PC-9 (cell line): ENCODE data around the gene GOLM1. TPM values are rescaled to one million over a fixed set of nuclear protein-coding genes. Genes with fewer than 3 reads are reported as not detected.

Experiments used
- BruUV-seq: library from RNA; stranded (reverse); fragments of 400-500 nt; replicated peaks from 2 replicates; lab custom pipeline; 2021; lab: Mats Ljungman, UMichigan
- CTCF ChIA-PET: fragments of 300-600 bp; sonication (Branson Sonifier 250); formaldehyde crosslinking; loops from one replicate; lab custom pipeline; 2022; ENCODE audit warnings: antibody characterized with exemption; lab: Charles Lee
- POLR2A ChIA-PET: fragments of 300-600 bp; sonication (Branson Sonifier 250); formaldehyde crosslinking; loops from one replicate; lab custom pipeline; 2022; ENCODE audit warnings: antibody characterized with exemption; ENCODE audit not compliant: unreplicated experiment; lab: Charles Lee
- DNase-seq, 2 experiments: peaks; one replicate each; pipeline versions ENCODE4 v3.0.0 to v3.0.0-alpha.2; 2015 to 2022; ENCODE audit warnings: mixed read lengths in 1 of 2
- H2AFZ ChIP-seq: fragments of 200-600 bp; sonication (generic); 2 replicates; pipeline ENCODE4 v1.8.1; 2017; ENCODE audit warnings: antibody characterized with exemption
- H3F3A ChIP-seq: fragments of 200-600 bp; sonication (generic); 2 replicates; pipeline ENCODE4 v1.8.1; 2017; ENCODE audit warnings: antibody characterized with exemption, mild to moderate bottlenecking, low read depth; ENCODE audit not compliant: insufficient read depth
- H3K27ac ChIP-seq: fragments of 200-600 bp; sonication (generic); 2 replicates; pipeline ENCODE4 v1.6.1; 2016; ENCODE audit warnings: mixed run types
- H3K27me3 ChIP-seq: fragments of 200-600 bp; sonication (generic); 2 replicates; pipeline ENCODE4 v1.6.1; 2016; ENCODE audit warnings: low read depth, mixed run types; ENCODE audit not compliant: insufficient read depth
- H3K36me3 ChIP-seq: fragments of 200-600 bp; sonication (generic); 2 replicates; pipeline ENCODE4 v1.6.1; 2016; ENCODE audit warnings: low read depth, mixed run types
- H3K4me1 ChIP-seq: fragments of 200-600 bp; sonication (generic); replicated peaks from 2 replicates; pipeline ENCODE4 v1.6.1; 2016; ENCODE audit warnings: mixed run types; ENCODE audit not compliant: insufficient read depth
- H3K4me2 ChIP-seq: fragments of 200-600 bp; sonication (generic); 2 replicates; pipeline ENCODE4 v1.6.1; 2017; ENCODE audit warnings: mixed run types
- H3K4me3 ChIP-seq: fragments of 200-600 bp; sonication (generic); 2 replicates; pipeline ENCODE4 v1.6.1; 2016; ENCODE audit warnings: mixed run types
- H3K79me2 ChIP-seq: fragments of 200-600 bp; sonication (generic); 2 replicates; pipeline ENCODE4 v1.6.1; 2017; ENCODE audit warnings: low read depth, mixed run types
- H3K9me2 ChIP-seq: fragments of 200-600 bp; sonication (generic); 2 replicates; pipeline ENCODE4 v1.8.1; 2017; ENCODE audit warnings: mild to moderate bottlenecking; ENCODE audit not compliant: insufficient read depth
- H3K9me3 ChIP-seq: fragments of 200-600 bp; sonication (generic); 2 replicates; pipeline ENCODE4 v1.8.1; 2016; ENCODE audit warnings: low read depth; ENCODE audit not compliant: insufficient read depth
- H4K20me1 ChIP-seq: fragments of 200-600 bp; sonication (generic); 2 replicates; pipeline ENCODE4 v1.8.1; 2017; ENCODE audit not compliant: insufficient read depth
- EZH2 ChIP-seq: fragments of 200-600 bp; sonication (generic); IDR thresholded peaks from 2 replicates; pipeline ENCODE4 v1.8.0; 2017; ENCODE audit warnings: antibody characterized with exemption, low read depth
- intact Hi-C: fragments of 100-400 bp; cut with micrococcal nuclease; formaldehyde crosslinking; loops from one replicate; pipeline ENCODE4 v1.10.0; 2022; ENCODE audit not compliant: unreplicated experiment
- total RNA-seq: library from RNA; stranded (reverse); gene quantifications from 2 replicates; pipeline ENCODE4 v1.2.3, GENCODE V29; 2021
- TF ChIP-seq, protein P1 (sequence below): fragments of 200-600 bp; sonication (generic); conservative IDR thresholded peaks from 2 replicates; pipeline ENCODE4 v1.6.1; 2017; ENCODE audit warnings: mixed run types, antibody characterized with exemption, mild to moderate bottlenecking, moderate library complexity

GOLM1 gene
- total RNA-seq, 1 experiment from 2014 or later, result 94.7 TPM

DNA sequence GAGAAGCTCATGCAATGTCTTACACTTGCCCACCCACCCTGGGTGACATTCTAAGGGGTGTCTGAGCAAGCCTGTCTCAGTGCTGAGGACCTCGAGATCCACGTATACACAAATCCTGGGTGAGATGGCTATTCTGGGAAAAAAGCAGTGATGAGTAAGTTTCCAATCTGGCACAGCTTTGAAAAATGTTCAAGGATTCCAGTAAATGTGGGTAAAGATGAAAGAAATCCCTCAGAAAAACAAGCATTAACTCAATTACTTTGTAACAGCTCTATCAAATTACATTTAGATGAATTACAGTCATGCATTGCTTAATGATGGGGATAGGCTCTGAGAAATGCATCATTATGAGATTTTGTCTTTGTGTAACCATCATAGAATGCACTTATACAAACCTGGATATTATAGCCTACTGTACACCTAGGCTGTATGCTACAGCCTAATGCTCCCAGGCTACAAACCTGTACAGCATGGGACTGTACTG is 26.9 kb downstream of the GOLM1 start:
- ChIA-PET CTCF (interaction anchor here (0.6 kb wide), 1 partner anchor 35 kb away, joined by 10 read pairs; no protein-coding TSS in a partner anchor), POLR2A (no interaction called here)
- Histone ChIP-seq H3K27me3 (no peaks in the 10 kb centered on the region), H3K79me2 (peaks cover 3% of the 10 kb centered on the region), H3K9me3 (no peaks in the 10 kb centered on the region), H3K27ac (no peak overlapping the region), H4K20me1 (no peaks in the 10 kb centered on the region), H3F3A (no peaks in the 10 kb centered on the region), H3K9me2 (no peaks in the 10 kb centered on the region), H3K4me2 (no peak overlapping the region), H3K4me1 (no peaks in the 10 kb centered on the region), H2AFZ (no peak overlapping the region), H3K36me3 (peaks cover 20% of the 10 kb centered on the region), H3K4me3 (no peak overlapping the region)
- TF ChIP-seq EZH2, result no peak
- TF ChIP-seq, protein P1, sequence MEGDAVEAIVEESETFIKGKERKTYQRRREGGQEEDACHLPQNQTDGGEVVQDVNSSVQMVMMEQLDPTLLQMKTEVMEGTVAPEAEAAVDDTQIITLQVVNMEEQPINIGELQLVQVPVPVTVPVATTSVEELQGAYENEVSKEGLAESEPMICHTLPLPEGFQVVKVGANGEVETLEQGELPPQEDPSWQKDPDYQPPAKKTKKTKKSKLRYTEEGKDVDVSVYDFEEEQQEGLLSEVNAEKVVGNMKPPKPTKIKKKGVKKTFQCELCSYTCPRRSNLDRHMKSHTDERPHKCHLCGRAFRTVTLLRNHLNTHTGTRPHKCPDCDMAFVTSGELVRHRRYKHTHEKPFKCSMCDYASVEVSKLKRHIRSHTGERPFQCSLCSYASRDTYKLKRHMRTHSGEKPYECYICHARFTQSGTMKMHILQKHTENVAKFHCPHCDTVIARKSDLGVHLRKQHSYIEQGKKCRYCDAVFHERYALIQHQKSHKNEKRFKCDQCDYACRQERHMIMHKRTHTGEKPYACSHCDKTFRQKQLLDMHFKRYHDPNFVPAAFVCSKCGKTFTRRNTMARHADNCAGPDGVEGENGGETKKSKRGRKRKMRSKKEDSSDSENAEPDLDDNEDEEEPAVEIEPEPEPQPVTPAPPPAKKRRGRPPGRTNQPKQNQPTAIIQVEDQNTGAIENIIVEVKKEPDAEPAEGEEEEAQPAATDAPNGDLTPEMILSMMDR, result no peak
- intact Hi-C loops, result no loop called here
- BruUV-seq, result no TSS peak
- DNase-seq, result no peak

DNA sequence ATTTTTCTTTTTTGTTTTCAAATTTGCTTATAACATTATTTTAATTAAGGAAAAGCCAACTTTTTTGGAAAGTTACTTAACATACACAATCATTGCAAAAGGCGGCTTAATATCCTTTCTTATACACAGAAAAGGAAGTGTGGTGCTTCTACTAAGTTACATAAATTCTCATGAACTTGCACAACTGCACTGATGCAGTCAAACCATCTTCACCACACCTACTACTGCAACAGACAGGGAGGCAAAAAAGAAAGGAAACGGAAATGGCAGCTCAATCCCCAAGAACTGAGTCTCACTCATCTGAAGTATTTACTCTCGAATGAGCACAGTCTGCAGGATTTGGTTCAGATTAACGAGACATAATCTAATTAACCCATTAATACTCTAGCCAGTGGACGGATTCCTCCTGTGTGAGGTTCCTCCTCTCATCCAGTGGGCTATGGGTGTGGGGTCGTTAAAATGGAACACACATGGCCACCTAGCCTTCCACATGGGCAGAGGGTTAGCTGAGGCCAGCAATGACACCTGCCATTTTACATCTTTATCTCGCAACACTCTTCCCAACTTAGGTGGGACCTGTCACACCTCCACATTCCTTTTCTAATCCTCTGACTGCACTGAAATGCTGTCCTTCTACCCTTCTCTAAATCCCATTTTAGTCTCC is 30.0 kb downstream of the GOLM1 start:
- no peaks in the 10 kb centered on the region for H4K20me1 ChIP-seq
- no peaks in the 10 kb centered on the region for H3F3A ChIP-seq
- H3K4me1 ChIP-seq, result no peaks in the 10 kb centered on the region
- ChIA-PET CTCF (no interaction called here), POLR2A (no interaction called here)
- H2AFZ ChIP-seq, result no peak overlapping the region
- H3K4me3 ChIP-seq, result no peak overlapping the region
- H3K79me2 ChIP-seq, result no peaks in the 10 kb centered on the region
- no peak overlapping the region for H3K4me2 ChIP-seq
- no peak for TF ChIP-seq EZH2
- TF ChIP-seq, protein P1, result no peak
- H3K9me2 ChIP-seq, result no peaks in the 10 kb centered on the region
- no peak for DNase-seq
- intact Hi-C loops, result no loop called here
- H3K27me3 ChIP-seq, result no peaks in the 10 kb centered on the region
- BruUV-seq, result no TSS peak
- no peak overlapping the region for H3K27ac ChIP-seq
- no peaks in the 10 kb centered on the region for H3K9me3 ChIP-seq
- H3K36me3 ChIP-seq, result peaks cover 9% of the 10 kb centered on the region; the same call in 1 of the 2 replicates

DNA sequence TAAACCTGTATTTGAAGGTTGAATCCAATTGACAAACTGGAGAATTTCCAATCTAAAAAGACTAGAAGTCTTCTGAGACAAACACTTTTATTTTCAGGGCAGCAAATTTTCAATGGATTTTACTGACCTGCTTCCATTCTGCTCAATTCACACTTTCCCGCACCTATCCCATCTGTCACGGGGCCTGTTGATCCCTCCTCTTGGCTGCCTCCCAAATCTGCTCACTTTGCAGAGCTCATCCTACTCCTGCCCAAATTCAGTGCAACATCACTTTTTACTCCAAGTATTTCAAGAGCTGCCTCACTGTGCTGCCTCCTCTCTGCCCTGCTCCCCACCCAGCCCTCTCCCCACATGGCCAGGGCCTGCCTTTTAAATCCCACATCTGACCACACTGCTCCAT is 35.1 kb downstream of the GOLM1 start:
- H3K9me2 ChIP-seq, result no peaks in the 10 kb centered on the region
- CTCF ChIA-PET, result no interaction called here

More for the DNA sequence above, 35.1 kb downstream of the GOLM1 start:
- Histone ChIP-seq H3F3A (no peaks in the 10 kb centered on the region), H3K27me3 (no peaks in the 10 kb centered on the region), H3K79me2 (no peaks in the 10 kb centered on the region), H3K4me2 (no peak overlapping the region), H4K20me1 (no peaks in the 10 kb centered on the region), H3K4me3 (no peak overlapping the region), H2AFZ (no peak overlapping the region), H3K27ac (no peak overlapping the region), H3K36me3 (no peaks in the 10 kb centered on the region), H3K4me1 (no peaks in the 10 kb centered on the region), H3K9me3 (no peaks in the 10 kb centered on the region)
- no peak for DNase-seq
- intact Hi-C loops, result no loop called here
- no peak for TF ChIP-seq EZH2
- TF ChIP-seq, protein P1, result no peak
- POLR2A ChIA-PET, result interaction anchor here (0.6 kb wide), 1 partner anchor 1565 kb away, joined by 3 read pairs; no protein-coding TSS in a partner anchor
- no TSS peak for BruUV-seq
